Measurements from ENCODE around the gene MAGEF1. TPM values are rescaled to one million over a fixed set of nuclear protein-coding genes. Genes with fewer than 3 reads are reported as not detected.

Gene MAGEF1
- total RNA-seq, 6 experiments from 2014 or later: 22.8 to 31.4 (median 23.4) TPM

DNA sequence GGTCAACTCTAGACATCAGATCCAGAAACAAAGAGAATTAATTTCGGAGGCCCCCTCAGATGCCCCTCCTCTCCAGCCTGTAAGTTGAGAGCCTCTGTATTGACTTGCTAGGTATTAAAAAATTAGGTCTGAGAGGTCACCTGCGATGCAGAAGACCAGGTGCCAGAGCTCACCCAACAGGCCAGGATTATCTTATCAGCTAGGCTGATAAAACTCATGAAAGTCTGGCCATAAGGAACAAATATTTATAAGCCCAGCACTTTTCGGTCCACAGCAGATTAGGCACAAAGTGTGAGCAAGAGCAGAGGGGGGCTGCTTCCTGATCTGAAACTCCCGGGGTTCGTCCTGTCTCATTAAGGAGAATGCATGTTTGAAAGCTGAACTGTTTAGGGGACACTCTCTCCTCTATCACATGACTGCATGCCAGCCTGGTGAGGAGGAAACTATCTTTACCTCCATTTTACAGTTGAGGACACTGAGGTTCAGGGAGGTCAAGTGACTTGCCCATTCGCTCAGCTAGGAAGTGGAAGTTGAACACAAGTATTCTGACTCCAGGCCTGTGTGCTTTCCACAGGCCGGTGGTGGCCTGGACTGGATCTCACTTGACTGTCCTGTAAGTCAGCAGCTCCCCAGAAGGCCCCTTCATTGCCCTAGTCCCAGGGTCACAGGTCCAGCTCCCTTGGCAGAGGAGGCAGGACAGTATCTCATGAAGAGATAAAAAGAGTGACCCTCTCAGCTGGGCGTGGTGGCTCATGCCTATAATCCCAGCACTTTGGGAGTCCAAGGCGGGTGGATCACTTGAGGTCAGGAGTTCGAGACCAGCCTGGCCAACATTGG is 39.6 kb upstream of the MAGEF1 start:
- TF ChIP-seq, protein P1, sequence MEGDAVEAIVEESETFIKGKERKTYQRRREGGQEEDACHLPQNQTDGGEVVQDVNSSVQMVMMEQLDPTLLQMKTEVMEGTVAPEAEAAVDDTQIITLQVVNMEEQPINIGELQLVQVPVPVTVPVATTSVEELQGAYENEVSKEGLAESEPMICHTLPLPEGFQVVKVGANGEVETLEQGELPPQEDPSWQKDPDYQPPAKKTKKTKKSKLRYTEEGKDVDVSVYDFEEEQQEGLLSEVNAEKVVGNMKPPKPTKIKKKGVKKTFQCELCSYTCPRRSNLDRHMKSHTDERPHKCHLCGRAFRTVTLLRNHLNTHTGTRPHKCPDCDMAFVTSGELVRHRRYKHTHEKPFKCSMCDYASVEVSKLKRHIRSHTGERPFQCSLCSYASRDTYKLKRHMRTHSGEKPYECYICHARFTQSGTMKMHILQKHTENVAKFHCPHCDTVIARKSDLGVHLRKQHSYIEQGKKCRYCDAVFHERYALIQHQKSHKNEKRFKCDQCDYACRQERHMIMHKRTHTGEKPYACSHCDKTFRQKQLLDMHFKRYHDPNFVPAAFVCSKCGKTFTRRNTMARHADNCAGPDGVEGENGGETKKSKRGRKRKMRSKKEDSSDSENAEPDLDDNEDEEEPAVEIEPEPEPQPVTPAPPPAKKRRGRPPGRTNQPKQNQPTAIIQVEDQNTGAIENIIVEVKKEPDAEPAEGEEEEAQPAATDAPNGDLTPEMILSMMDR (IDR thresholded peaks at IDR 0.05): no peak
- no peaks in the 10 kb centered on the region for H3K9me3 Mint-ChIP-seq
- H3K27ac Mint-ChIP-seq: no peak overlapping the region
- no peaks in the 10 kb centered on the region for H3K36me3 Mint-ChIP-seq (ENCODE audit: low read depth)
- DNase-seq: no peak
- H3K4me3 Mint-ChIP-seq: no peak overlapping the region
- peaks cover 25% of the 10 kb centered on the region for H3K27me3 Mint-ChIP-seq (ENCODE audit: insufficient read depth)
- H3K4me1 Mint-ChIP-seq (ENCODE audit: low read depth): peaks cover 8% of the 10 kb centered on the region

DNA sequence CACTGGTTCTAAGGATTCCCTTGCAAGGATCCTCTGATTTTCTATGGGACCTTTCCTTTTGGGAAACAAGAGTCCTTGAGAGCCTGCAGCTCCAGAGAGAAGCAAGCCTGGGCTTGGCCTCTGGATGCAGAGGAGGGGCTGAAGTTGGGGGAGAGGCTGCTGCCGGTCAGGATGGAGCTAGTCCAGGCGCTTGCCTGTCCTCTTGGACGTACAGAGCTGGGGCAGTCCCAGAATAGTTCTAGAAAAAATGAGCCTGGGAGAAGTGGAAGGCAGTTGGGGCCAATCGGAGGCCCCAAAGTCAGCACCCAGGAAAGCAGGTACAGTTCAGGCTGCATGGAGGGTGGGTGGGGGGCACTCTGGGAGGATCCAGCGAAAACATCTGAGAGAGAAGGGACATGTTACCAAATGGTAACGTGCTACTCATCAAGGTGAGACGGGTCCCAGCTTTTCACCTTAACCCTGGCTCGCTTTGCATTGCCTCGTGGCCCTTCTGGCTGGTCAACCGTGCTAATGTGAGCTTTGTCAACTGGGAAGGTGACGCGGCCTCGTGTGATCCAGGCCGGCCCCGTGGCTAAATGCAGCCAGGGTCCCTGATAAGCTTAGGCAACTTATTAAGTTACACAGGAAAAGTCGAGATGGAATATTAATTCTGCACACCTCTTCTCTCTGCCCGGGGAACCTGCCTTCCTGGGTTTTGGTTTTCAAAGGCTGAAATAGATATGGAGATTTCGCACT is 38.7 kb upstream of the MAGEF1 start:
- TF ChIP-seq, protein P1 (IDR thresholded peaks at IDR 0.05): no peak
- Mint-ChIP-seq H3K36me3 (ENCODE audit: low read depth) (no peaks in the 10 kb centered on the region), H3K4me1 (ENCODE audit: low read depth) (peaks cover 6% of the 10 kb centered on the region; the same call in 1 of the 2 replicates), H3K4me3 (no peak overlapping the region), H3K27me3 (ENCODE audit: insufficient read depth) (peaks cover 28% of the 10 kb centered on the region), H3K9me3 (no peaks in the 10 kb centered on the region), H3K27ac (no peak overlapping the region)
- DNase-seq: no peak

DNA sequence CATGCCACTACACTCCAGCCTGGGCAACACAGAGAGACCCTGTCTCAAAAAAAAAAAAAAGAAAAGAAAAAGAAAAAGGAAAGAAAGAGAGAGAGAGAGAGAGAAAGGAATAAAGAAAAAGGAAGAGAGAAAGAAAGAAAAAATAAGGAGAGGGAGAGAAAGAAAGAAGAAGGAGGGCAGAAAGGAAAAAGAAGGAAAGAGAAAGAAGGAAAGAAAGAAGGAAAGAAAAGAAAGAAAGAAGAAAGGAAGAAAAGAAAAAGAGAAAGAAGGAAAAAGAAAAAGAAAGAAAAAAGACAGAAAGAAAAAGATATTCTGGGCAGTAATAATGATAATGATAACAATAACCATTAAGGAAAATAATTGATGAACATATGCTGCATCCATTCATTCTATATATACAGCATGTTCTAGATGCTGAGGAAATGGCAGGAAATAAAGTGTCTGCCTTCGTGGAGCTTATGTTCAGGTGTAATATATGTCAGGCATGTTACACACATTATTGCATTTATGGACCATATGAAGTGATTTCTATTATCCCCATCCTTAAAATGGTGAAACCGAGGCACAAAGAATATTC is 37.4 kb upstream of the MAGEF1 start:
- Mint-ChIP-seq H3K4me3 (no peak overlapping the region), H3K27ac (no peak overlapping the region), H3K9me3 (no peaks in the 10 kb centered on the region), H3K36me3 (ENCODE audit: low read depth) (no peaks in the 10 kb centered on the region), H3K27me3 (ENCODE audit: insufficient read depth) (peaks cover 34% of the 10 kb centered on the region), H3K4me1 (ENCODE audit: low read depth) (peaks cover 6% of the 10 kb centered on the region; the same call in 1 of the 2 replicates)
- TF ChIP-seq, protein P1 (IDR thresholded peaks at IDR 0.05): no peak
- no peak for DNase-seq

DNA sequence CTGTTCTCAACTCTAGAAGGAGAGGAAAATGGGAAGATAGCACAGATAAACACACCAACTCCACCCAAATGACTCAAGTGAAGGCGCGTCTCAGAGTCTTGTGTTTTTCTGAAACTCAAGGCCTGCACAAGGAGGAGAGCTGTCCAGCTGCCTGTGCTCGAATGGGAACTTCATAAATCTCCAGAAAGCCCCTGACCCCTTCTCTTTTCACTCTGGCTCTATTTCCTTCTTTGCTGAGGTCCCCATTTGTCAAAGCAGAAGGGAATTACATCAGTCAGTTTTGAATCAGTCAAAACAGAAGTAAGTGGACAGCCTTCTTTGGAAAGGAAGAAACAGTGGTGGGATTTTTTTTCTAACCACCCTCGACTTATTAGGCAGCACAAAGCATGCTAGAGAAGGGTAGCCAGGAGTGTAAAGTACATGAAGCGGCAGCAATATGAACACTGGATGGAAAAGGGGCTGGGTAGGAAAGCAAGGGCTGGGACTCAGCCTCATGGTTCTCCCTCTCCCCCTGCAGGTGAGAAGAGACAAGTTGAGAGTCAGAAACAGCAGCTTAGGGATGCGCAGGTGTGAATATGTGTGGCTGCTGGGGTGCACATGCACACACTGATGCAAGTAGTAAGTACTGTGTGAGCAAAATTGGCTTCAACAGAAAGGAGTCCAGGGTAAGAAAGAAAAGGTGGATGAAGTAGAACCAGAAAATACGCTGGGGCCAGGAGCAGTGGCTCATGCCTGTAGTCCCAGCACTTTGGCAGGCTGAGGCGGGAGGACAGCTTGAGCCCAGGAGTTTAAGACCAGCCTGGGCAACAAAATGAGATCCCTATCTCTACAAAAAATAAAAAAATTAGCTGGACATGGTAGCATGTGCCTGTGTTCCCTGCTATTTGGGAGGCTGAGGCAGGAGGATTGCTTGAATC is 36.6 kb upstream of the MAGEF1 start:
- Mint-ChIP-seq H3K27ac (no peak overlapping the region), H3K36me3 (ENCODE audit: low read depth) (no peaks in the 10 kb centered on the region), H3K9me3 (no peaks in the 10 kb centered on the region), H3K4me3 (no peak overlapping the region), H3K4me1 (ENCODE audit: low read depth) (peaks cover 6% of the 10 kb centered on the region; the same call in 1 of the 2 replicates), H3K27me3 (ENCODE audit: insufficient read depth) (peaks cover 39% of the 10 kb centered on the region)
- no peak for DNase-seq
- TF ChIP-seq, protein P1 (IDR thresholded peaks at IDR 0.05): peak; percentile 47; the same call in 1 of the 2 replicates
